Erythroblast (primary cell): Measurements from ENCODE around the gene PALLD.

Source experiments
- GATA1 ChIP-seq: IDR thresholded peaks from 2 replicates; pipeline ENCODE4 v1.6.1; 2011; ENCODE audit warnings: low read depth, mild to moderate bottlenecking, control low read depth, low read length, moderate library complexity
- POLR2A ChIP-seq: IDR thresholded peaks from 2 replicates; pipeline ENCODE4 v1.6.1; 2011; ENCODE audit warnings: mild to moderate bottlenecking, low read length

- no peak for TF ChIP-seq POLR2A
- no peak for TF ChIP-seq GATA1
Measured at GRCh38 chr4:168475745-168476144, 21.1 kb upstream of the PALLD start.
